Subcutaneous abdominal adipose tissue (tissue), 5 donors: Measurements from ENCODE around the gene DNM1.

Experiments
- H3K27ac ChIP-seq: one replicate; pipeline ENCODE4 v1.7.0; 2013; ENCODE audit warnings: low read depth, mild to moderate bottlenecking, inconsistent platforms, low read length, moderate library complexity
- H3K27me3 ChIP-seq, 5 donors: one replicate each; pipeline ENCODE4 v1.7.0; 2013; ENCODE audit warnings: low read length in 5 of 5, inconsistent platforms in 1 of 5; ENCODE audit not compliant: control insufficient read depth in 5 of 5, insufficient read depth in 4 of 5
- H3K36me3 ChIP-seq, 5 donors: one replicate each; pipeline ENCODE4 v1.7.0; 2013; ENCODE audit warnings: low read length in 5 of 5; ENCODE audit not compliant: control insufficient read depth in 5 of 5, insufficient read depth in 5 of 5
- H3K4me1 ChIP-seq, 5 donors: one replicate each; pipeline ENCODE4 v1.7.0; 2013; ENCODE audit warnings: low read length in 5 of 5, mild to moderate bottlenecking in 3 of 5, moderate library complexity in 1 of 5; ENCODE audit not compliant: control insufficient read depth in 5 of 5, insufficient read depth in 5 of 5
- H3K4me3 ChIP-seq, 5 donors: one replicate each; pipeline ENCODE4 v1.7.0; 2013; ENCODE audit warnings: low read length in 5 of 5, low read depth in 1 of 5
- H3K9ac ChIP-seq, 5 donors: one replicate each; pipeline ENCODE4 v1.7.0; 2013; ENCODE audit warnings: low read length in 5 of 5, mild to moderate bottlenecking in 4 of 5, moderate library complexity in 3 of 5
- H3K9me3 ChIP-seq, 5 donors: one replicate each; pipeline ENCODE4 v1.7.0; 2013; ENCODE audit warnings: low read length in 5 of 5; ENCODE audit not compliant: control insufficient read depth in 5 of 5
- donor health status: healthy.
- donor health status: healthy.
- donor health status: healthy.
- donor health status: healthy.
- donor health status: healthy.

Gene DNM1

DNA sequence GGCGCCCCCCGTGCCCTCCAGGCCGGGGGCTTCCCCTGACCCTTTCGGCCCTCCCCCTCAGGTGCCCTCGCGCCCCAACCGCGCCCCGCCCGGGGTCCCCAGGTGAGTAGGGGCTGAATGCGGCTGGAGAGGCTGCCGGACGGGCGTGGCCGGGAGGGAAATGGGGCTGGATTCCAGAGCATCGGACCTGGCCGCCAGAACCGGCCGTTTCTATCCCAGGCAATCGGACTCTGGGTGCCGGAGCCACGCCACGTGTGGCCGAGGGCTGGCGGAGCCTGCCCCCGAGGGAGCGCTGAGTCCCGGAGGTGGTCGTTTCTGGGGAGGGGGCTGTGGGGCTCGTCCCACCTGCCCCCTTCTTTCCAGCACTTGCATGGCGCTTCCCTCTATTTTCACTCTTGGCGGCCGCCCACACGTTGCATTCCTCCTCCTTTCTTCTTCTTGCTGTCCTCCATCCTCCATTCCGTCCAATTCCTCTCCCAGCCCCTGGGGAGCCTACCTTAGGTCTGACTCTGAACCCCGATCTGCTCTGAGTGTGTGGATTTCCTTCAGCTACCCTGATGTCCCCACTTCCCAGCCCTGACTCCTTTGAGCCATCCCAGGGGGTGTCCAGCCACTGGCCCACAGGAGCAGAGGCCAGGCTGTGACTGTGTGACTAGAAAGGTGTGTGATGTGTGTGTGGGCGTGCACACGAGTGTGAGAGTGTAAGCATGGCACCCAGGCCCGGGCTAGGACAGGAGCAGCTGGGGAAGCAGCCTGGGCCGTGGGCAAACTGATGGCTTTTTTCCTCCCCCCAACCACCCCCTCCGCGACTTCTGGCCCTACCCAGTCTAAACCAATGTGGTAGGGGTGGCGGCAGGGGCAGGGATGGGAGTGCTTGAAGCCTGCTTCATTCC, 47.9 kb downstream of the DNM1 start:
- H3K36me3 ChIP-seq = peaks cover 0 to 26% (median 19%) of the 10 kb centered on the region in 5 donors
- H3K9me3 ChIP-seq = no peaks in the 10 kb centered on the region

DNA sequence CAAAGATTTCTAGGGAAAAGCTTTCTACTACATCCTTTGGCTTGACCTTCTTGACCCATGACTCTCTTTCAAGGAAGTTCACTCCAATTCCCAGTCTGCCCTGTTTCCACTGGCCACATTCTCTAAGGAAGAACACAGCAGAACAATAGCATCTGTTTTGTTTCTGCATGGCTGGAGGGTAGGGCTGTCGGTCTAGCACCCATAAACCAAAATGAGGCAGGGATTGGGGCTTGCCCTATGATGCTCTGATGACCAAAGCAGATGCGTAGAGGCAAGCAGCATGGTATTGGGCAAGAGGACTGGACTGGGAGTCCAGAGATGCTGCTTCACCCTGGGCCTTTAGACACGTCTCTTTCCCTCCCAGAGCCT, 48.5 kb downstream of the DNM1 start:
- H3K9me3 ChIP-seq = no peaks in the 10 kb centered on the region
- H3K4me1 ChIP-seq = peaks cover 0 to 19% (median 0%) of the 10 kb centered on the region in 5 donors
- peaks cover 0 to 27% (median 20%) of the 10 kb centered on the region in 5 donors for H3K36me3 ChIP-seq
- H3K9ac ChIP-seq = no peak overlapping the region
- no peak overlapping the region for H3K4me3 ChIP-seq
- H3K27ac ChIP-seq = no peak overlapping the region
- H3K27me3 ChIP-seq = peaks cover 0 to 4% (median 0%) of the 10 kb centered on the region in 5 donors

More for the DNA sequence above, 47.9 kb downstream of the DNM1 start:
- H3K27ac ChIP-seq = no peak overlapping the region
- H3K9ac ChIP-seq = no peak overlapping the region
- peaks cover 0 to 4% (median 0%) of the 10 kb centered on the region in 5 donors for H3K27me3 ChIP-seq
- peaks cover 0 to 23% (median 3%) of the 10 kb centered on the region in 5 donors for H3K4me1 ChIP-seq
- H3K4me3 ChIP-seq = peak overlapping the region in 1 of 5 donors; percentile 34

- peaks cover 0 to 19% (median 0%) of the 10 kb centered on the region in 5 donors for H3K4me1 ChIP-seq
- H3K27ac ChIP-seq = no peak overlapping the region
- no peaks in the 10 kb centered on the region for H3K9me3 ChIP-seq
- no peak overlapping the region for H3K4me3 ChIP-seq
- peaks cover 0 to 4% (median 0%) of the 10 kb centered on the region in 5 donors for H3K27me3 ChIP-seq
- no peak overlapping the region for H3K9ac ChIP-seq
- H3K36me3 ChIP-seq = peaks cover 0 to 30% (median 23%) of the 10 kb centered on the region in 5 donors
Observed at GRCh38 chr9:128252317-128253139, 49.3 kb downstream of the DNM1 start.

GRCh38 chr9:128253140-128253990, 50.2 kb downstream of the DNM1 start:
- H3K4me3 ChIP-seq = no peak overlapping the region
- peaks cover 0 to 19% (median 0%) of the 10 kb centered on the region in 5 donors for H3K4me1 ChIP-seq
- H3K9me3 ChIP-seq = no peaks in the 10 kb centered on the region
- peaks cover 0 to 38% (median 31%) of the 10 kb centered on the region in 5 donors for H3K36me3 ChIP-seq
- peaks cover 0 to 4% (median 0%) of the 10 kb centered on the region in 5 donors for H3K27me3 ChIP-seq
- H3K9ac ChIP-seq = no peak overlapping the region
- H3K27ac ChIP-seq = no peak overlapping the region

GRCh38 chr9:128253991-128254346, 50.8 kb downstream of the DNM1 start:
- no peak overlapping the region for H3K9ac ChIP-seq
- H3K4me1 ChIP-seq = peaks cover 0 to 19% (median 0%) of the 10 kb centered on the region in 5 donors
- no peaks in the 10 kb centered on the region for H3K9me3 ChIP-seq
- H3K4me3 ChIP-seq = no peak overlapping the region
- peaks cover 0 to 4% (median 0%) of the 10 kb centered on the region in 5 donors for H3K27me3 ChIP-seq
- peaks cover 0 to 41% (median 37%) of the 10 kb centered on the region in 5 donors for H3K36me3 ChIP-seq
- H3K27ac ChIP-seq = no peak overlapping the region

DNA sequence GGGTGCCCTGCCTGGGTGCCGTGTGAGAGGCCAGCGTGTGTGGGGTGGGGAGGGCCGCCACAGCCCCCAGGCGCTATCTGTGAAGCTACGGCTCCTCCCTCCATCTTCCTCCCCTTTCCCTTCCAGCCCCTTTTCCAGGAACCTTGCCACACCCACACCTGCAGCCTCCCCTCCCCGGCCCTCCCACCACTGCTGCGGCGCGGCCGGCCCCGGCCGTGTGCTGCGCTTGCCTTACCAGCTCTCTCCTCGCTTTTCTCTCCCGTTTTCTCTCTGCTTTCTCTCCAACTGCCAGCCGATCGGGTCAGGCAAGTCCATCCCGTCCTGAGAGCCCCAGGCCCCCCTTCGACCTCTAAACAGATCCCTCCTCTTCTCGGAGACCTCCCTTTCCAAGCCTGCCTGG, 51.2 kb downstream of the DNM1 start:
- peaks cover 0 to 19% (median 0%) of the 10 kb centered on the region in 5 donors for H3K4me1 ChIP-seq
- H3K36me3 ChIP-seq = peaks cover 0 to 45% (median 41%) of the 10 kb centered on the region in 5 donors
- H3K9ac ChIP-seq = no peak overlapping the region
- H3K9me3 ChIP-seq = no peaks in the 10 kb centered on the region
- peaks cover 0 to 4% (median 0%) of the 10 kb centered on the region in 5 donors for H3K27me3 ChIP-seq
- no peak overlapping the region for H3K4me3 ChIP-seq
- no peak overlapping the region for H3K27ac ChIP-seq

DNA sequence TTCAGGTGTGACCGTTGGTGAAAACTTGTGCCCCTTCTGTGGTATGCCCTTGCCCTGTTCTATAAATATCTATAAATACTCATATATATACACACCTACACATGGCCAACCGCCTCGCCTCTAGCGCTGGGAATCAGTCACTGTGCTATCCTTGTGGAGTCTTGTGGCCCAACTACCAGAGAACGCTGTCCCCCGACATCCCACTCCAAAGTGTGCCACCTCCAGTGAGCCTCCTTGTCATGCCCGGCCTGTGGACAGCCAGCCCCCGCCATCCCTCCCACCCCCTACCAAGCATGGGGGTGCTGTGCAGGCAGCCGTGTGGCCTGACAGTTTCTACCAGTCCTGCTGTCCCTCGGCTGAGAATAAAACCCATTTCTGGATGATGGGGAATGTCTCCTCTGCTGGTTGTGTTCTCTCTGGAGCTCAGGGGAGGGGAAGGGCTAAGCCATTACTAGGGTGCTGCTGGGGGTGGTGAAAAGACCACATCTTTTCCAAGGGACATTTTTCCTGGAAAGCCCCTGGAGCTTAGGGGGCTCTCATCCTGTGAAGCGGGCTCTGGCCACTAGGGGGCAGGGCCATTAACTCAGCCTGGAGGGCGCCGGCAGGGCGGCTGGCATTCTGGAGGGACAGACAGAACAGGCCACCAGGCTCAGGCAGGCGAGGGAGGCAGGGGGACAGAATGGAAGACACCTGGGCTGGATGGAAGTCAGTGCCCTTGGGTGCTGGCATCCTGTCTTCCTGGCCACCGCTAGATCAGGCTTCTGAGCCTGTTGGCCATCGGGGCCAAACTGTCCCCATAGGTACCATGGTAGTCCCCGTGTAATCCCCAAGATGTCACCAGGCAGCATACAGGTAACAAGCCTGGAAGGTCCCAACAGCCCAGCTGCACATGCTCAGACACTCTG, 51.9 kb downstream of the DNM1 start:
- Histone ChIP-seq H3K36me3 (peaks cover 0 to 53% (median 48%) of the 10 kb centered on the region in 5 donors), H3K27me3 (peaks cover 0 to 4% (median 0%) of the 10 kb centered on the region in 5 donors), H3K9ac (no peak overlapping the region), H3K4me3 (no peak overlapping the region), H3K27ac (no peak overlapping the region), H3K9me3 (no peaks in the 10 kb centered on the region), H3K4me1 (peaks cover 0 to 16% (median 0%) of the 10 kb centered on the region in 5 donors)

- no peaks in the 10 kb centered on the region for H3K9me3 ChIP-seq
- H3K27ac ChIP-seq = no peak overlapping the region
- H3K4me1 ChIP-seq = peaks cover 0 to 8% (median 3%) of the 10 kb centered on the region in 5 donors
- H3K36me3 ChIP-seq = peaks cover 2 to 69% (median 65%) of the 10 kb centered on the region in 5 donors
- H3K27me3 ChIP-seq = no peaks in the 10 kb centered on the region
- H3K9ac ChIP-seq = no peak overlapping the region
- H3K4me3 ChIP-seq = no peak overlapping the region
Observed at GRCh38 chr9:128257086-128257825, 54.1 kb downstream of the DNM1 start.
